OCI-LY7 (cell line): Measurements from ENCODE around the gene APOA1. TPM values are rescaled to one million over a fixed set of nuclear protein-coding genes. Genes with fewer than 3 reads are reported as not detected.
"Not testable (repeated sequence)": the region's sequence is repeated elsewhere in the genome, so short reads cannot be mapped to it uniquely, and the experiment has no call there.

Source experiments
- BruUV-seq: library from RNA; stranded (reverse); fragments of 400-500 nt; replicated peaks from 2 replicates; lab custom pipeline; 2021; lab: Mats Ljungman, UMichigan
- CTCF ChIA-PET: fragments of 300-600 bp; sonication (Branson Sonifier 250); formaldehyde crosslinking; loops from one replicate; lab custom pipeline; 2022; ENCODE audit warnings: antibody characterized with exemption; ENCODE audit not compliant: unreplicated experiment; lab: Charles Lee
- POLR2A ChIA-PET: fragments of 300-600 bp; sonication (Branson Sonifier 250); formaldehyde crosslinking; loops from one replicate; lab custom pipeline; 2022; ENCODE audit warnings: antibody characterized with exemption; lab: Charles Lee
- DNase-seq: peaks from one replicate; pipeline ENCODE4 v3.0.0-alpha.2; 2015; ENCODE audit warnings: low spot score
- H2AFZ ChIP-seq: fragments of 200-600 bp; sonication (generic), shearing (Covaris generic); 2 replicates; pipeline ENCODE4 v1.6.1; 2014; ENCODE audit warnings: mild to moderate bottlenecking, antibody characterized with exemption, low read length, moderate library complexity
- H3K27ac ChIP-seq: fragments of 200-600 bp; sonication (generic); 2 replicates; pipeline ENCODE4 v1.5.1; 2014; ENCODE audit warnings: mixed run types, low read depth, mild to moderate bottlenecking, moderate library complexity, low read length, inconsistent platforms; ENCODE audit not compliant: poor library complexity, severe bottlenecking
- H3K36me3 ChIP-seq: fragments of 200-600 bp; sonication (generic); 2 replicates; pipeline ENCODE4 v1.6.1; 2014; ENCODE audit warnings: mild to moderate bottlenecking, antibody characterized with exemption, low read length, moderate library complexity, mixed read lengths; ENCODE audit not compliant: insufficient read depth
- H3K4me1 ChIP-seq: fragments of 200-600 bp; sonication (generic); 2 replicates; pipeline ENCODE4 v1.5.1; 2014; ENCODE audit warnings: mild to moderate bottlenecking, low read length; ENCODE audit not compliant: insufficient read depth, poor library complexity, severe bottlenecking
- H3K4me2 ChIP-seq: fragments of 200-600 bp; sonication (generic); 2 replicates; pipeline ENCODE4 v1.6.1; 2014; ENCODE audit warnings: mild to moderate bottlenecking, low read length
- H3K4me3 ChIP-seq: fragments of 200-600 bp; sonication (generic); 2 replicates; pipeline ENCODE4 v1.5.1; 2014; ENCODE audit warnings: mild to moderate bottlenecking, low read depth, low read length; ENCODE audit not compliant: poor library complexity, severe bottlenecking
- H3K79me2 ChIP-seq: fragments of 200-600 bp; sonication (generic); 2 replicates; pipeline ENCODE4 v1.6.1; 2016; ENCODE audit warnings: low read depth, mild to moderate bottlenecking, low read length, moderate library complexity, mixed read lengths; ENCODE audit not compliant: insufficient read depth
- H3K9me2 ChIP-seq: fragments of 200-600 bp; sonication (generic); 2 replicates; pipeline ENCODE4 v1.6.1; 2016; ENCODE audit warnings: mild to moderate bottlenecking, low read length, mixed read lengths; ENCODE audit not compliant: insufficient read depth
- H3K9me3 ChIP-seq: fragments of 200-600 bp; sonication (generic); 2 replicates; pipeline ENCODE4 v1.6.1; 2014; ENCODE audit warnings: mild to moderate bottlenecking, mixed run types, low read length, mixed read lengths
- H4K20me1 ChIP-seq: fragments of 200-600 bp; sonication (generic); 2 replicates; pipeline ENCODE4 v1.6.1; 2014; ENCODE audit warnings: mild to moderate bottlenecking, antibody characterized with exemption, low read length, moderate library complexity, mixed read lengths; ENCODE audit not compliant: insufficient read depth
- CTCF ChIP-seq: fragments of 200-600 bp; sonication (generic); conservative IDR thresholded peaks from 2 replicates; pipeline ENCODE4 v1.5.1; 2014; ENCODE audit warnings: mild to moderate bottlenecking, antibody characterized with exemption, low read length, moderate library complexity, mixed read lengths
- EZH2phosphoT487 ChIP-seq: fragments of 200-600 bp; sonication (generic); IDR thresholded peaks from 2 replicates; pipeline ENCODE4 v1.6.1; 2018; ENCODE audit warnings: low read depth, borderline replicate concordance, mild to moderate bottlenecking, mixed run types, antibody characterized with exemption, low read length, moderate library complexity, mixed read lengths
- intact Hi-C: fragments of 100-400 bp; cut with micrococcal nuclease; formaldehyde crosslinking; loops from one replicate; pipeline ENCODE4 v1.10.0; 2022; ENCODE audit not compliant: unreplicated experiment
- total RNA-seq, 2 experiments: library from RNA; depleted of rRNA in 1 of 2; stranded (reverse); fragments of >200 nt in 1 of 2; shearing (Covaris generic) in 1 of 2; gene quantifications; 2 replicates each; pipeline ENCODE4 v1.2.3, GENCODE V29; 2014 to 2022

Gene APOA1
- total RNA-seq, 2 experiments from 2014 or later = 0.22 TPM; not detected in 1

GRCh38 chr11:116807601-116808261 lies 29.7 kb downstream of the APOA1 start:
- Histone ChIP-seq H3K79me2 (no peaks in the 10 kb centered on the region), H3K4me2 (no peak overlapping the region), H3K4me1 (no peaks in the 10 kb centered on the region), H3K27ac (no peak overlapping the region), H2AFZ (no peak overlapping the region), H3K9me3 (no peaks in the 10 kb centered on the region), H3K36me3 (no peaks in the 10 kb centered on the region), H3K4me3 (no peak overlapping the region), H3K9me2 (no peaks in the 10 kb centered on the region), H4K20me1 (no peaks in the 10 kb centered on the region)
- BruUV-seq = no TSS peak
- no peak for TF ChIP-seq CTCF
- no peak for TF ChIP-seq EZH2phosphoT487
- ChIA-PET POLR2A (no interaction called here), CTCF (no interaction called here)
- DNase-seq = no peak
- intact Hi-C loops = no loop called here

- Histone ChIP-seq H3K36me3 (no peaks in the 10 kb centered on the region), H3K4me3 (no peak overlapping the region), H3K9me2 (no peaks in the 10 kb centered on the region), H3K4me1 (no peaks in the 10 kb centered on the region), H3K27ac (no peak overlapping the region), H3K9me3 (no peaks in the 10 kb centered on the region), H2AFZ (no peak overlapping the region), H4K20me1 (no peaks in the 10 kb centered on the region), H3K79me2 (no peaks in the 10 kb centered on the region), H3K4me2 (no peak overlapping the region)
- intact Hi-C loops = no loop called here
- DNase-seq = no peak
- ChIA-PET CTCF (no interaction called here), POLR2A (no interaction called here)
- no peak for TF ChIP-seq EZH2phosphoT487
- TF ChIP-seq CTCF = no peak
- BruUV-seq = no TSS peak
Observed at GRCh38 chr11:116804001-116804400, 33.4 kb downstream of the APOA1 start.

- CTCF ChIA-PET, H3K4me1 ChIP-seq, H3K36me3 ChIP-seq, H3K9me3 ChIP-seq, H3K79me2 ChIP-seq, H2AFZ ChIP-seq, H3K9me2 ChIP-seq, H3K4me3 ChIP-seq, intact Hi-C loops, H3K4me2 ChIP-seq, DNase-seq, H3K27ac ChIP-seq, POLR2A ChIA-PET, H4K20me1 ChIP-seq, BruUV-seq: not testable (repeated sequence)
Observed at GRCh38 chr11:116801662-116802061, 35.8 kb downstream of the APOA1 start.
